OCI-LY3 (cell line): ENCODE results near the gene PPP6R2.

ENCODE experiments used
- H2AFZ ChIP-seq: fragments of 200-600, 300-600 bp; shearing (Covaris generic); 2 replicates; pipeline ENCODE4 v1.6.0; 2014; ENCODE audit warnings: antibody characterized with exemption, low read depth, low read length
- H3K27ac ChIP-seq: fragments of 200-600, 300-600 bp; sonication (generic); 2 replicates; pipeline ENCODE4 v1.5.1; 2014; ENCODE audit warnings: mild to moderate bottlenecking, low read length, moderate library complexity, mixed read lengths
- H3K27me3 ChIP-seq: fragments of 200-600, 300-600 bp; sonication (generic); 2 replicates; pipeline ENCODE4 v1.6.1; 2014; ENCODE audit warnings: low read depth, low read length, mixed read lengths
- H3K36me3 ChIP-seq: fragments of 200-600, 300-600 bp; sonication (generic); replicated peaks from 2 replicates; pipeline ENCODE3; 2014; ENCODE audit warnings: low read depth, low read length, mixed read lengths
- H3K4me1 ChIP-seq: fragments of 300-600, 200-600 bp; sonication (generic); 2 replicates; pipeline ENCODE4 v1.6.1; 2014; ENCODE audit warnings: low read length, mixed read lengths
- H3K4me2 ChIP-seq: fragments of 200-600, 300-600 bp; sonication (generic); 2 replicates; pipeline ENCODE4 v1.6.1; 2014; ENCODE audit warnings: low read length, mixed read lengths
- H3K4me3 ChIP-seq: fragments of 300-600, 200-600 bp; sonication (generic); 2 replicates; pipeline ENCODE4 v1.5.1; 2014; ENCODE audit warnings: antibody characterized with exemption, mild to moderate bottlenecking, low read length, moderate library complexity
- H3K79me2 ChIP-seq: fragments of 300-600, 200-600 bp; shearing (Covaris generic); 2 replicates; pipeline ENCODE4 v1.6.1; 2014; ENCODE audit warnings: mild to moderate bottlenecking, low read length, mixed read lengths
- H3K9ac ChIP-seq: fragments of 300-600, 200-600 bp; shearing (Covaris generic); 2 replicates; pipeline ENCODE4 v1.6.0; 2014; ENCODE audit warnings: mild to moderate bottlenecking, low read length, moderate library complexity
- H3K9me3 ChIP-seq: fragments of 200-600, 300-600 bp; shearing (Covaris generic); 2 replicates; pipeline ENCODE4 v1.6.1; 2014; ENCODE audit warnings: low read length, mixed read lengths; ENCODE audit not compliant: insufficient read depth
- H4K20me1 ChIP-seq: fragments of 200-600, 300-600 bp; sonication (generic); 2 replicates; pipeline ENCODE4 v1.6.1; 2016; ENCODE audit warnings: low read length, mixed read lengths; ENCODE audit not compliant: insufficient read depth
- CTCF ChIP-seq: fragments of 200-600, 300-600 bp; sonication (generic); IDR thresholded peaks from 2 replicates; pipeline ENCODE4 v1.5.1; 2014; ENCODE audit warnings: antibody characterized with exemption, low read length, low read depth
- EZH2phosphoT487 ChIP-seq: fragments of 200-600 bp; shearing (Covaris generic); IDR thresholded peaks from 2 replicates; pipeline ENCODE4 v1.6.1; 2018; ENCODE audit warnings: antibody characterized with exemption, mixed run types, low read depth

PPP6R2 gene

GRCh38 chr22:50314455-50315288, 28.5 kb upstream of the PPP6R2 start:
- H4K20me1 ChIP-seq = no peaks in the 10 kb centered on the region
- peak overlapping the region; percentile 88 for H3K4me2 ChIP-seq
- no peaks in the 10 kb centered on the region for H3K79me2 ChIP-seq
- no peaks in the 10 kb centered on the region for H3K36me3 ChIP-seq
- no peak for TF ChIP-seq CTCF
- TF ChIP-seq EZH2phosphoT487 = no peak
- H3K9me3 ChIP-seq = no peaks in the 10 kb centered on the region
- peaks cover 32% of the 10 kb centered on the region for H3K4me1 ChIP-seq
- H2AFZ ChIP-seq = peak overlapping the region; percentile 72; the same call in 1 of the 2 replicates
- H3K27ac ChIP-seq = no peak overlapping the region
- peak overlapping the region; percentile 63 for H3K9ac ChIP-seq
- H3K27me3 ChIP-seq = 0 out of 2 replicates have a peak, but pooled peaks cover 9% of the 10 kb centered on the region
- peak overlapping the region; percentile 79 for H3K4me3 ChIP-seq

- Histone ChIP-seq H3K36me3 (no peaks in the 10 kb centered on the region), H3K9ac (peak overlapping the region; percentile 63; the same call in 1 of the 2 replicates), H3K79me2 (no peaks in the 10 kb centered on the region), H3K27ac (no peak overlapping the region), H3K4me3 (peak overlapping the region; percentile 79), H4K20me1 (no peaks in the 10 kb centered on the region), H2AFZ (no peak overlapping the region), H3K9me3 (no peaks in the 10 kb centered on the region), H3K27me3 (0 out of 2 replicates have a peak, but pooled peaks cover 9% of the 10 kb centered on the region), H3K4me1 (peaks cover 32% of the 10 kb centered on the region), H3K4me2 (peak overlapping the region; percentile 88)
- TF ChIP-seq EZH2phosphoT487 (no peak), CTCF (no peak)
Measured at GRCh38 chr22:50315289-50316113, 27.6 kb upstream of the PPP6R2 start.

- TF ChIP-seq CTCF = no peak
- no peak for TF ChIP-seq EZH2phosphoT487
- Histone ChIP-seq H3K4me3 (no peak overlapping the region), H2AFZ (no peak overlapping the region), H3K4me2 (no peak overlapping the region), H3K9me3 (no peaks in the 10 kb centered on the region), H3K4me1 (peaks cover 32% of the 10 kb centered on the region), H3K36me3 (no peaks in the 10 kb centered on the region), H3K27me3 (0 out of 2 replicates have a peak, but pooled peaks cover 9% of the 10 kb centered on the region), H3K27ac (no peak overlapping the region), H3K79me2 (no peaks in the 10 kb centered on the region), H3K9ac (no peak overlapping the region), H4K20me1 (no peaks in the 10 kb centered on the region)
Measured at GRCh38 chr22:50316114-50317065, 26.7 kb upstream of the PPP6R2 start.
